ENCODE measurements around the gene ULBP1.
"Not testable (repeated sequence)": the region's sequence is repeated elsewhere in the genome, so short reads cannot be mapped to it uniquely, and the experiment has no call there.

ULBP1 gene

DNA sequence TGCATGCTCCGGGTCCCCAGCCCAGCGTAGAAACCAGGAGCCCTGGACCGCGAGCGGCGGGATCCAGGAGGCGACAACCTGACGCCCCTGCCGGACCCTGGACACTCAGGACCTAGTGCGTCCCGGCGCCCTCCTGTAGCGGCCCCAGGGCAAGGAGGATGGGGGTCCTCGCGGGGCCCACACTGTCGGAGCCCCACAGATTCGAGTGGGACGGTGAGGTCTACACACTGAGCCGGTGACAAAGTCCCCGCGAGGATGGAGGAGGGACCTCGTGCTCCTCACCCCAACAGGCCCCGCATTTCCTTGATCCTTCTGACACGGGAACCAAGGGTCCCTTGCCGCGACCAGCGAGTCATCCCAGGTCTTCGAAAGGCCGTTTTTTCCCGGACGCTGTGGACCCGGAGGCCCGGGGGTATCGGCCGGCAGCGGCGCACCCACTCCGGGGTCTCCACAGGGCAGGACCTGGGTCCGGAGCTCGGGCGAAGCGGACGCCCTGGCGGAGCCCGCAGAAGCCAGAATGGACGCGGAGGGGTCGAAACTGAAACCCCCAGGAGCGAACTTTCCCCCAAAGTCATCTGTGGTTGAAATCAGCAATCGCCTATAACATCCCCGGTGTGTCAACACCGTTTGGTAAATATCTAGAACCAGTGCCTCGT, 9.3 kb upstream of the ULBP1 start:
- not testable (repeated sequence) for H3K36me3 ChIP-seq (replicated peaks in 1 of 2; ENCODE audit: control insufficient read depth in 2 of 2, insufficient read depth in 2 of 2, low read length in 2 of 2); H3K23ac ChIP-seq (ENCODE audit: low read depth, low read length, poor library complexity); H3K79me1 ChIP-seq (ENCODE audit: low read depth, low read length); H3K9ac ChIP-seq (ENCODE audit: low read depth, low read length, poor library complexity); H2BK12ac ChIP-seq (ENCODE audit: low read length); H3K27ac ChIP-seq (replicated peaks; ENCODE audit: low read length); H2AFZ ChIP-seq (ENCODE audit: low read length); H2BK5ac ChIP-seq (ENCODE audit: low read length); H3K4me1 ChIP-seq (ENCODE audit: control insufficient read depth in 2 of 2, insufficient read depth in 1 of 2, low read depth in 1 of 2, low read length in 2 of 2); H3K4me2 ChIP-seq (ENCODE audit: insufficient read depth, low read length, poor library complexity, severe bottlenecking); H2AK5ac ChIP-seq (ENCODE audit: low read depth, low read length); H3K4ac ChIP-seq (ENCODE audit: low read length); H3K18ac ChIP-seq (ENCODE audit: low read length); H3K9me3 ChIP-seq (replicated peaks in 1 of 2; ENCODE audit: control insufficient read depth in 2 of 2, insufficient read depth in 1 of 2, low read depth in 1 of 2, low read length in 2 of 2); H4K91ac ChIP-seq (ENCODE audit: low read depth, low read length, poor library complexity); H2BK15ac ChIP-seq (ENCODE audit: low read length); H3K4me3 ChIP-seq (ENCODE audit: low read length in 2 of 2); DNase-seq (ENCODE audit: low spot score); H4K8ac ChIP-seq (ENCODE audit: low read depth, low read length); H3K14ac ChIP-seq (ENCODE audit: low read length); H2BK120ac ChIP-seq (ENCODE audit: low read depth, low read length)
- peaks cover 6 to 90% (median 63%) of the 10 kb centered on the region in 3 experiments for H3K27me3 ChIP-seq (ENCODE audit: control insufficient read depth in 3 of 3, insufficient read depth in 3 of 3, low read depth in 1 of 3, low read length in 3 of 3)
- WGBS, 2 donors (ENCODE audit: extremely low coverage in 2 of 2, insufficient read length in 2 of 2, insufficient replicate concordance in 1 of 2) = no CpG with 5 or more reads among the region's 53 CpGs

- H2BK5ac ChIP-seq (ENCODE audit: low read length); H2AK5ac ChIP-seq (ENCODE audit: low read depth, low read length); H3K4me3 ChIP-seq (ENCODE audit: low read length in 2 of 2); H3K36me3 ChIP-seq (replicated peaks in 1 of 2; ENCODE audit: control insufficient read depth in 2 of 2, insufficient read depth in 2 of 2, low read length in 2 of 2); H3K4ac ChIP-seq (ENCODE audit: low read length); H3K23ac ChIP-seq (ENCODE audit: low read depth, low read length, poor library complexity); H2AFZ ChIP-seq (ENCODE audit: low read length); DNase-seq (ENCODE audit: low spot score); H4K91ac ChIP-seq (ENCODE audit: low read depth, low read length, poor library complexity); H3K14ac ChIP-seq (ENCODE audit: low read length); H3K9ac ChIP-seq (ENCODE audit: low read depth, low read length, poor library complexity); H2BK15ac ChIP-seq (ENCODE audit: low read length); H2BK12ac ChIP-seq (ENCODE audit: low read length); H3K27ac ChIP-seq (replicated peaks; ENCODE audit: low read length); H3K18ac ChIP-seq (ENCODE audit: low read length); H2BK120ac ChIP-seq (ENCODE audit: low read depth, low read length); H4K8ac ChIP-seq (ENCODE audit: low read depth, low read length); H3K4me2 ChIP-seq (ENCODE audit: insufficient read depth, low read length, poor library complexity, severe bottlenecking); H3K9me3 ChIP-seq (replicated peaks in 1 of 2; ENCODE audit: control insufficient read depth in 2 of 2, insufficient read depth in 1 of 2, low read depth in 1 of 2, low read length in 2 of 2); H3K79me1 ChIP-seq (ENCODE audit: low read depth, low read length); H3K4me1 ChIP-seq (ENCODE audit: control insufficient read depth in 2 of 2, insufficient read depth in 1 of 2, low read depth in 1 of 2, low read length in 2 of 2): not testable (repeated sequence)
- peaks cover 6 to 90% (median 63%) of the 10 kb centered on the region in 3 experiments for H3K27me3 ChIP-seq (ENCODE audit: control insufficient read depth in 3 of 3, insufficient read depth in 3 of 3, low read depth in 1 of 3, low read length in 3 of 3)
- no CpG with 5 or more reads among the region's 21 CpGs for WGBS, 2 donors (ENCODE audit: extremely low coverage in 2 of 2, insufficient read length in 2 of 2, insufficient replicate concordance in 1 of 2)
These were observed 8.6 kb upstream of the ULBP1 start for GRCh38 chr6:149954984-149955653.

- not testable (repeated sequence) for H3K4me3 ChIP-seq (ENCODE audit: low read length in 2 of 2); H2BK12ac ChIP-seq (ENCODE audit: low read length); H2BK120ac ChIP-seq (ENCODE audit: low read depth, low read length); H4K8ac ChIP-seq (ENCODE audit: low read depth, low read length); H2BK5ac ChIP-seq (ENCODE audit: low read length); H3K18ac ChIP-seq (ENCODE audit: low read length); H3K36me3 ChIP-seq (replicated peaks in 1 of 2; ENCODE audit: control insufficient read depth in 2 of 2, insufficient read depth in 2 of 2, low read length in 2 of 2); H3K23ac ChIP-seq (ENCODE audit: low read depth, low read length, poor library complexity); H3K9ac ChIP-seq (ENCODE audit: low read depth, low read length, poor library complexity); H3K27ac ChIP-seq (replicated peaks; ENCODE audit: low read length); H3K4ac ChIP-seq (ENCODE audit: low read length); H3K9me3 ChIP-seq (replicated peaks in 1 of 2; ENCODE audit: control insufficient read depth in 2 of 2, insufficient read depth in 1 of 2, low read depth in 1 of 2, low read length in 2 of 2); H2AK5ac ChIP-seq (ENCODE audit: low read depth, low read length); H4K91ac ChIP-seq (ENCODE audit: low read depth, low read length, poor library complexity); H3K79me1 ChIP-seq (ENCODE audit: low read depth, low read length); H3K4me2 ChIP-seq (ENCODE audit: insufficient read depth, low read length, poor library complexity, severe bottlenecking); H3K14ac ChIP-seq (ENCODE audit: low read length); H2AFZ ChIP-seq (ENCODE audit: low read length); H3K4me1 ChIP-seq (ENCODE audit: control insufficient read depth in 2 of 2, insufficient read depth in 1 of 2, low read depth in 1 of 2, low read length in 2 of 2); DNase-seq (ENCODE audit: low spot score); H2BK15ac ChIP-seq (ENCODE audit: low read length)
- peaks cover 6 to 90% (median 64%) of the 10 kb centered on the region in 3 experiments for H3K27me3 ChIP-seq (ENCODE audit: control insufficient read depth in 3 of 3, insufficient read depth in 3 of 3, low read depth in 1 of 3, low read length in 3 of 3)
- WGBS, 2 donors (ENCODE audit: extremely low coverage in 2 of 2, insufficient read length in 2 of 2, insufficient replicate concordance in 1 of 2) = no CpG with 5 or more reads among the region's 7 CpGs
These were observed 8.0 kb upstream of the ULBP1 start for GRCh38 chr6:149955654-149956317.

- not testable (repeated sequence) for H2AK5ac ChIP-seq (ENCODE audit: low read depth, low read length); H2BK12ac ChIP-seq (ENCODE audit: low read length); H3K4me1 ChIP-seq (ENCODE audit: control insufficient read depth in 2 of 2, insufficient read depth in 1 of 2, low read depth in 1 of 2, low read length in 2 of 2); H2BK15ac ChIP-seq (ENCODE audit: low read length); H3K4me2 ChIP-seq (ENCODE audit: insufficient read depth, low read length, poor library complexity, severe bottlenecking); H3K14ac ChIP-seq (ENCODE audit: low read length); H3K27ac ChIP-seq (replicated peaks; ENCODE audit: low read length); H3K4me3 ChIP-seq (ENCODE audit: low read length in 2 of 2); H3K4ac ChIP-seq (ENCODE audit: low read length); H3K36me3 ChIP-seq (replicated peaks in 1 of 2; ENCODE audit: control insufficient read depth in 2 of 2, insufficient read depth in 2 of 2, low read length in 2 of 2); H3K9me3 ChIP-seq (replicated peaks in 1 of 2; ENCODE audit: control insufficient read depth in 2 of 2, insufficient read depth in 1 of 2, low read depth in 1 of 2, low read length in 2 of 2); H3K79me1 ChIP-seq (ENCODE audit: low read depth, low read length); H3K9ac ChIP-seq (ENCODE audit: low read depth, low read length, poor library complexity); H4K91ac ChIP-seq (ENCODE audit: low read depth, low read length, poor library complexity); H4K8ac ChIP-seq (ENCODE audit: low read depth, low read length); DNase-seq (ENCODE audit: low spot score); H3K18ac ChIP-seq (ENCODE audit: low read length); H2BK120ac ChIP-seq (ENCODE audit: low read depth, low read length); H3K23ac ChIP-seq (ENCODE audit: low read depth, low read length, poor library complexity); H2AFZ ChIP-seq (ENCODE audit: low read length); H2BK5ac ChIP-seq (ENCODE audit: low read length)
- peaks cover 3 to 90% (median 56%) of the 10 kb centered on the region in 3 experiments for H3K27me3 ChIP-seq (ENCODE audit: control insufficient read depth in 3 of 3, insufficient read depth in 3 of 3, low read depth in 1 of 3, low read length in 3 of 3)
- no CpG with 5 or more reads among the region's 3 CpGs for WGBS, 2 donors (ENCODE audit: extremely low coverage in 2 of 2, insufficient read length in 2 of 2, insufficient replicate concordance in 1 of 2)
These were observed 5.6 kb upstream of the ULBP1 start for GRCh38 chr6:149958124-149958523.

Measured in neuronal stem cell (in vitro differentiated cells).